GM10248 (cell line): ENCODE measurements around the gene PANK1.
A peak's percentile ranks its signal among the peaks of the same experiment; 100 is the strongest.

Source experiments
- CTCF ChIA-PET: fragments of 300-600 bp; sonication (Branson Sonifier 250); formaldehyde crosslinking; extraction: SDS; loops from one replicate; lab custom pipeline; 2021; ENCODE audit warnings: antibody characterized with exemption; lab: Yijun Ruan, JAX
- POLR2A ChIA-PET: fragments of 350-650 bp; sonication (Branson Sonifier 250); formaldehyde crosslinking; extraction: SDS; loops from one replicate; lab custom pipeline; 2020; ENCODE audit warnings: antibody characterized with exemption; lab: Yijun Ruan, JAX
- DNase-seq: peaks from one replicate; pipeline ENCODE4 v3.0.0; 2012; ENCODE audit errors: extremely low spot score
- TF ChIP-seq, protein P1 (sequence below): IDR thresholded peaks from 2 replicates; pipeline ENCODE4 v1.5.1; 2012; ENCODE audit warnings: mild to moderate bottlenecking, low read depth; ENCODE audit errors: extremely low read depth, missing control alignments, control extremely low read depth

The PANK1 gene

DNA sequence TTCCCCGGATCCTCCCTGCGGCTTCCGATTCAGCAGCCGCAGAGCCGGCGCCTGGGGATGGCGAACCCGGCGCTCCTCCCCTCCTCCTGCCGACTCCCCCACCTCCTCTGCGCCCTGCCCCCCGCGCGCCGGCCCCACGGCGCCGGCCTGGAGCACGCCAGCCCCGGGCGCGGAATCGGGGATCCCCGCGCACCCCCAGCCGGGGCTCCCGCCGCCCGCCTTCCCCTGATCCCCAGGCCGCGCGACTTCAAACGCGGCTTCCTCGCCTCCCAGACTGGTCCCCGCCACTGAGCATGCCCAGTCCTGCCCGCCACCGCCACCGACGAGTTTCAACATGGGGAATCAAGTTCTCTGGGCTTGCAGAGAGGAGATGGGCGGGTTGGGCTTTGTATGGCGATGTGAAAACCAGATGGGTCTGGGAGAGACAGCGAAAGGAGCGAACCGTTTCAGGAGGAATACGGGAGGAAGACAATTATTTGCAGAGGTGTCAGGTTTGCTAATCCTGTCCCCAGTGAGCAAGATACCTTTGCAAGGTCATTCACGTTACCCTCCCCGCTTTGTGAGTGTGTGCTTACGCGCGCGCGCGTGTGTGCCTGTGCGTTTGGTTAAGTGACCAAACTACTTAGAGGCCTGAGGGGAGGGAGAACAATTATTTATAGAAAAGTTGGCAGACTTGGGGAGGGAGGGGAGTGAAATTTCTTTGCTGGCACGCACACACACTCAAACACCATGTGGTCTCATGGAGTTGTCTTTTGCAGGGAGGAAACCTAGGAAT is at the start of gene PANK1:
Gene PANK1 (minus strand): TSS at position 276 of the 775 bp plus-strand sequence. CDS start 351 bp downstream, outside the sequence.
- ChIA-PET POLR2A (no interaction called here), CTCF (interaction anchor here (1.0 to 1.7 kb wide), 3 partner anchors 9 to 17 kb away, joined by 3 to 4 read pairs (median 3); no protein-coding TSS in a partner anchor)

DNA sequence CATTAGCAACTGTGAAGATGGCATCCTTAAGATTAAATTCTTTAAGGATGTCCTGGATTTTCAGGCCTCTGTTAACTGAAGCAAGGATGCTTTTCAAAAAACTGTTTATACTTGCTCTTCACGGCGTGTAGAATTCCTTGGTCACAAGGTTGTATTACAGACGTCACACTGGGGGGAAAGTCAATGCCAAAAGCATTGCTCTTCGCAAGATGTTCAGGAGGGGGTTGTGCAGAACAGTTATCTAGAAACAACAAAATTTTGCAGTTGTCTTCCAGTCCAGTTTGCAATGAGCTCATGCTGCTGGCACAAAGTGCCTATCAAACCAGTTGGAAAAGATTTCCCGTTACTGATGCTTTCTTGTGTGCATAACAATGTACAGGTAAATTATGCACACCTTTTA is 48.1 kb upstream of the PANK1 start:
- TF ChIP-seq, protein P1, sequence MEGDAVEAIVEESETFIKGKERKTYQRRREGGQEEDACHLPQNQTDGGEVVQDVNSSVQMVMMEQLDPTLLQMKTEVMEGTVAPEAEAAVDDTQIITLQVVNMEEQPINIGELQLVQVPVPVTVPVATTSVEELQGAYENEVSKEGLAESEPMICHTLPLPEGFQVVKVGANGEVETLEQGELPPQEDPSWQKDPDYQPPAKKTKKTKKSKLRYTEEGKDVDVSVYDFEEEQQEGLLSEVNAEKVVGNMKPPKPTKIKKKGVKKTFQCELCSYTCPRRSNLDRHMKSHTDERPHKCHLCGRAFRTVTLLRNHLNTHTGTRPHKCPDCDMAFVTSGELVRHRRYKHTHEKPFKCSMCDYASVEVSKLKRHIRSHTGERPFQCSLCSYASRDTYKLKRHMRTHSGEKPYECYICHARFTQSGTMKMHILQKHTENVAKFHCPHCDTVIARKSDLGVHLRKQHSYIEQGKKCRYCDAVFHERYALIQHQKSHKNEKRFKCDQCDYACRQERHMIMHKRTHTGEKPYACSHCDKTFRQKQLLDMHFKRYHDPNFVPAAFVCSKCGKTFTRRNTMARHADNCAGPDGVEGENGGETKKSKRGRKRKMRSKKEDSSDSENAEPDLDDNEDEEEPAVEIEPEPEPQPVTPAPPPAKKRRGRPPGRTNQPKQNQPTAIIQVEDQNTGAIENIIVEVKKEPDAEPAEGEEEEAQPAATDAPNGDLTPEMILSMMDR: no peak
- ChIA-PET POLR2A (no interaction called here), CTCF (interaction anchor here (0.7 to 2.2 kb wide), 5 partner anchors 9 to 59 kb away, joined by 3 to 7 read pairs (median 3); no protein-coding TSS in a partner anchor)
- no peak for DNase-seq

More for the DNA sequence above, at the start of gene PANK1:
- TF ChIP-seq, protein P1: no peak
- peak; percentile 75 for DNase-seq

DNA sequence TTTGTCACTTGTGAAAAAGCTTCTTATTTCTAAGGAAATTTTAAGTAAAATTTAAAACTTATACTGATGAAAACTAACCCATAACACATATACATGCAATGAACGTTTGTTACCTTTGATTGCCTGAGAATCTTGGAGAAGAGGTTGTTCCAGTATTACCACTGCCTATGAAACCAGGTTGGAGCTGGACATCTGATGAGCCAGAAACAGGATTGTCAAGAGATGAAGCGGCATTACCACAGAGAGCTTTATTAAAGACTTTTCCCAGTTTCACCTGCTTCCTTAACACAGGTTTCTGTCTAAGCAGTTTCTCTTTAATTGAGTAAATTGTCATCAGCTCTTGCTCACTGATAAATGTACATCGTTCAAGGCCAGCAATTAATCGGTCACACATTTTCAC is 47.4 kb upstream of the PANK1 start:
- POLR2A ChIA-PET: no interaction called here
- CTCF ChIA-PET: interaction anchor here (1.0 to 2.2 kb wide), 3 partner anchors 8 to 58 kb away, joined by 3 to 7 read pairs (median 3); no protein-coding TSS in a partner anchor

DNA sequence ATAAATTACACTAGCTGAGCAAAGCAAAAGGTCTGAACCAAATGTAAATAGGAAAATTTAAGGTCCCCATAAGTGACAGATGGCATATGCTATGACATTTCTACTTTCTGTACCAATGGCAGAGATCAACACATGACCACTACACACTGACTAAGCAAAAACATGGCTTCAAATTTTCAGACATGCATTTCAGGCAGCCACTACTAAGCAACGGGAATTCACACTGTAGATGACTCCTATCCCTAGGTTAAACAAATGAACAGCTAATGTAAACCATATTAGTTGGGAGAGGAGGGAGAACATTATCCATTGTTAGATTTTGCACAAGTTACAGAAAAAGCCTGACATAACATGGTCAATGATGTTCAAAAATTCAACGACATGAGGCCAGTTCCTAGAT is 45.0 kb upstream of the PANK1 start:
- TF ChIP-seq, protein P1: no peak
- POLR2A ChIA-PET: no interaction called here
- CTCF ChIA-PET: interaction anchor here (0.7 to 2.9 kb wide), 5 partner anchors 11 to 25 kb away, joined by 3 to 8 read pairs (median 6); partner anchors contain the start of gene KIF20B

More for the DNA sequence above, 47.4 kb upstream of the PANK1 start:
- TF ChIP-seq, protein P1: no peak
- DNase-seq: no peak

DNA sequence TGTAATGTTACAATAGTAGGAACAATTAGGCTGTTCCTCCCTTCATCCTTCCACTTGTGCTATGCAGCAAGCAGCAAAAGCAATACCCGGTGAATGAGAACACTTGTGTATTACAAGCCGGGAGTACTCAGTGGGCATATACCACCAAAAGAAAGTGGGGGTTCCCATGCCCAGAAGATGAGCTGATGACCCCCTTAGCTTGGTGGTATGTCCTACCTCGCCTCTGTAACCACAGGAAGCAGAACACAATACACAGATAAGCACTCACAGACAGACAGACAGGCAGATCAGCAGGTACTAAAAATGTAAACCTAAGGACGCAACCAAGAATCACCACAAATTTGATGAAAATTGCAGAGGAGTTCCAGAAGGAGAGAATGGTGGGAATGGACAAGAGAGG is 40.9 kb upstream of the PANK1 start:
- TF ChIP-seq, protein P1: no peak
- no peak for DNase-seq
- CTCF ChIA-PET: interaction anchor here (0.6 to 0.8 kb wide), 2 partner anchors 26 to 43 kb away, joined by 3 read pairs; no protein-coding TSS in a partner anchor
- POLR2A ChIA-PET: no interaction called here

More for the DNA sequence above, 45.0 kb upstream of the PANK1 start:
- no peak for DNase-seq

DNA sequence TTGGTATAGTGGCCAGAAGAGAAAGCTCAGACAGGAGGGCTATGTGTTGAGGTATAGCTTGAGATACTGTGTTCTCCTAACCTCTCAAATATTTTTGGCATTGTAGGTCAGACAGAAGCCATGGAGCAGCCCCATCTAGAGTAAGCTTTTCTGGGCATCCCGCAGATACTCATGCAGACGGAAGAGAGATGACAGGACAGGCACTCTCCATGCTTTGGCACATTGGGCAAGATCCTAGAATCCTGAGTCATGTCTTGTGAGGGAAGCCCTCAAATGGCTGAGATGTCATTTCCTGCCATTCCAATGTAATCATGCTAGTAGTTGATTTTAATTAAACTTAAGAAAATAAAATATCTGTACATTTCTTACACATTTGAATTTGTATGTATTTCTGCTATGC is 39.6 kb upstream of the PANK1 start:
- DNase-seq: no peak
- TF ChIP-seq, protein P1: no peak
- CTCF ChIA-PET: interaction anchor here (2.1 kb wide), 1 partner anchor 9 kb away, joined by 7 read pairs; no protein-coding TSS in a partner anchor
- POLR2A ChIA-PET: no interaction called here
